Sciatic nerve (tissue), 2 donors: ENCODE results near the gene FAM9C. TPM values are rescaled to one million over a fixed set of nuclear protein-coding genes. Genes with fewer than 3 reads are reported as not detected.
"Not testable (repeated sequence)": the region's sequence is repeated elsewhere in the genome, so short reads cannot be mapped to it uniquely, and the experiment has no call there.

Experiments
- ATAC-seq: fragments of 200-7000 bp; cut with Tn5 transposase; one replicate; pipeline ENCODE4 v1.9.1; 2020; ENCODE audit warnings: mild to moderate bottlenecking, moderate library complexity
- DNase-seq: peaks from one replicate; pipeline ENCODE4 v3.0.0-alpha.2; 2020; ENCODE audit warnings: low spot score
- intact Hi-C: fragments of 100-400 bp; cut with DNase I; formaldehyde crosslinking; loops from one replicate; pipeline ENCODE4 v1.14.2; 2022
- total RNA-seq: library from RNA; stranded (reverse); fragmentation: NEBNext Ultra II Directional; extraction: Animal tissue kit (Norgen Biotek cat#: 25700); gene quantifications from one replicate; pipeline ENCODE4 v1.2.1, GENCODE V29; 2021
- donor health status: DM: no; HTN: no; CAD: no.
- donor health status: DM: no; HTN: no; CAD: no.

The FAM9C gene
- total RNA-seq, 1 donor from 2014 or later = not detected

GRCh38 chrX:13078739-13079444, 34.5 kb upstream of the FAM9C start:
- ATAC-seq (peak; percentile 88), DNase-seq (no peak)
- intact Hi-C loops = no loop called here

- intact Hi-C loops = no loop called here
- ATAC-seq = no peak
Measured at GRCh38 chrX:13077168-13077567, 32.7 kb upstream of the FAM9C start.

GRCh38 chrX:13076176-13076961, 31.9 kb upstream of the FAM9C start:
- DNase-seq (no peak), ATAC-seq (no peak)
- intact Hi-C loops = no loop called here

More at GRCh38 chrX:13077168-13077567, 32.7 kb upstream of the FAM9C start:
- DNase-seq = no peak

DNA sequence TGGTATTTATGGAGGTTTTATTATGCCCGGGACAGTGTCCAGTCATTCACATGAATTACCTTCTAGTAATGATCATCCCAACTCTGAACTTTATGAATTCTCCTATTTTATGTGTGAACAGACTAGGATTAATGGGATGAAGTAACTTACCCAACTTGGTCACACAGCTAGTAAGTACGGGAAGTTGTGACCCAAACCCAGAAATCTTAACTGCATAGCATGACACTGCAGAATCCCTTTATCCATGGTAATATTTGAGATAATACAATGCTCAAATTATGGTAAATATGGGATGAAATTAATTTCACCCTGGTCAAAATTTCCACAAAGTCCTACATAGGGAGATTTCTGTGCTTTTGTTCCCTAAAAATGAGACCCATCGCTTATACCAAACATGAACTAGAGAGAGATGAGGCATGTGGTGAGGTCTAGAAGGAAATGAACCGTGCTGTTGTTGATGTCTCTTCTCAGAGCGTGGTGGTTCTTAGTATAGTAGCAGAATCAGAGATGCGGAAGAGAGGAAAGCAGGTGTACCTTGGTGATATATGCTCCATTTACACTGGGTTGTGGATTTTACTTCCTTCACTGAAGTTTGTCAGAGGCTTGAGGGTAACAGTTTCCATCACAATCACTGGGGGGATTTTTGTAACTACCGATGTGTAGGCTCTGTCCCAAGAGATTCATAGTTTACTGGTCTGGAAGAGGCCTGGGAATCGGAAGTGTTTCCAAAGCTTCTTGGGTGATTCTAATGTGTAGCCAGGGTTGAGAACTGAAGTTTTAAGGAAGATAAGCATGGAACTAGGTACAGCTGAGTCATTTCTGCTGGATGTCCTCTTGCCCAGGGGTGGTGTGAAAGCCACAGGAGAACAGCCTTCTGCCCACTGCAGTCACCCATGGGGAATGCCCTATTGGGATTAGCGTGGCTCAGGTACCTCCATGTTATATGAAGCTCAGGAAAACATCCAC, 30.2 kb upstream of the FAM9C start:
- no peak for ATAC-seq
- DNase-seq = no peak
- intact Hi-C loops = no loop called here

GRCh38 chrX:13069771-13070416, 25.5 kb upstream of the FAM9C start:
- DNase-seq = no peak
- no peak for ATAC-seq
- intact Hi-C loops = no loop called here

DNA sequence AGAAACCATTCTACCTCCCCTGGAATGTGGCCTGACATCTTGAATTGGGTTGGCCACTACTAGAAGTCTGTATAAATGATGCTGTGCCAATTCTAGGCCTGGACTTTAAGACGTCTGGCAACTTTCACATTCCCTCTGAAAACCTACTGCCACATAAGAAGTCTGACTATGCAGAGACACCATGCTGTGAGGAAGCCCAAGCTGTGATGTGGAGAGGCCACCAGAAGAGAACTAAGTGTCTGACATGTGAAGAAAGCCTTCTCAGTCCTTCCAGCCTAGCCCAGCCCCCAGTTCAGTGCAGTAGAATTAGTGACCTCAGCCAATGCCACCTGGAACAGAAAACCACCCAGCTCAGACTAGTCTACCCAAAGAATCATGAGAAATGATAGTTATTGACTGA, 24.2 kb upstream of the FAM9C start:
- no peak for ATAC-seq
- no peak for DNase-seq
- intact Hi-C loops = no loop called here

- intact Hi-C loops = no loop called here
- ATAC-seq = no peak
- DNase-seq = no peak
Measured at GRCh38 chrX:13067773-13068172, 23.4 kb upstream of the FAM9C start.

DNA sequence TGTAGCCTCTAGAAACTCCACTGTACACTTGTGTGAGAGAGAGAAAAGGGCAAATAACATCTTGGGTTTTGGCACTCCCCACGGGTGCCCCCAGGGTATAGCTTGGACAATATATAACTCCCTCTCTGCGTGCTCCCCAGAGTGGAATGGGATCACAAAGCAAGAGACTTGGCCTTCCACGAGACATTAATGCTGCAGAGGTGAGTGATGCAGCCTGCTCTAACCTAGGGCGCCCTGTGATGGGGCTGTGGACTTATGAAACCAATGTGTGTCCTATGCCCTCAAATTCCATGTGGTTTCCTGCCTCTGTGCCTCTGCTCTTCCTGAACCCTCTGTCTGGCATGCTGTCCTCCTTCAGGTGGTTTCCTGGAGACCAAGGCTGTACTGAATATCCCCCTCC, 22.0 kb upstream of the FAM9C start:
- intact Hi-C loops = no loop called here
- DNase-seq = no peak
- ATAC-seq = no peak

DNA sequence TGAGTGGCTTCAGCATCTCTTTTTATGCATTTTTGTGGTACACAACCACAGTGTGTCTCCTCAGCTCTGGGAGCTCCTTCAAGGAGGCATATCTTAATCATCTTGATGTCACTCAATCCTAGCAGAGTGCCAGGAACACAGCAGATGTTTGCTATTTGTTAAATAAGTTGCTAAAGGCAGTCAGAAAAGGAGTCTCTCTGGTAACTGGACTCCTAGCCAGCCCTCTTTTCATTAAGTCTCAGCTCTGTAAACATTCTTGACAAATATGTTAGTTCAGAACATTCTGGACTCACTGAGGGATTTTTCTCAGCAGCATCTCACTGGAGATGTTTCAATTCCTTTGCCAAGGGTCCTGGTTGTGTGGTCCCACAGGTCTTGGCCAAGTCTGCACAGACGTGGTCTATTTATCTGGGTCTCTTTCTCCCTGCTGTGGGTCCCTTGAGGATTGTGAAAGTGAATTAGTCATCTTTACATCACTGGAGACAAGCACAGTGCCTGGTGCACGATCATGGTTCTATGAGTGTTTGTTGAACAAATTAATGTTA, 20.3 kb upstream of the FAM9C start:
- DNase-seq = no peak
- ATAC-seq = peak; percentile 85

DNA sequence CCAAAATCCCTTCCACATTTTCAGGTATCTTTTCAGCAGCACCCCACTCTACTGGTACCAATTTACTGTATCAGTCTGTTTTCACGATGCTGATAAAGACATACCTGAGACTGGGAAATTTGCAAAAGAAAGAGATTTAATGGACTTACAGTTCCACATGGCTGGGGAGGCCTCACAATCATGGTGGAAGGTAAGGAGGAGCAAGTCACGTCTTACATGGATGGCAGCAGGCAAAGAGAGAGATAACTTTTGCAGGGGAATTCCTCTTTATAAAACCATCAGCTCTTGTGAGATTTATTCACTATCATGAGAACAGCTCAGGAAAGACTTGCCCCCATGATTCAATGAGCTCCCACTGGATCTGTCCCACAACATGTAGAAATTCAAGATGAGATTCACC, 18.7 kb upstream of the FAM9C start:
- ATAC-seq, intact Hi-C loops, DNase-seq: not testable (repeated sequence)

More for the DNA sequence above, 20.3 kb upstream of the FAM9C start:
- intact Hi-C loops = no loop called here

GRCh38 chrX:13062331-13062730, 17.9 kb upstream of the FAM9C start:
- ATAC-seq, DNase-seq, intact Hi-C loops: not testable (repeated sequence)

- ATAC-seq, intact Hi-C loops, DNase-seq: not testable (repeated sequence)
Measured at GRCh38 chrX:13061215-13061708, 16.8 kb upstream of the FAM9C start.

DNA sequence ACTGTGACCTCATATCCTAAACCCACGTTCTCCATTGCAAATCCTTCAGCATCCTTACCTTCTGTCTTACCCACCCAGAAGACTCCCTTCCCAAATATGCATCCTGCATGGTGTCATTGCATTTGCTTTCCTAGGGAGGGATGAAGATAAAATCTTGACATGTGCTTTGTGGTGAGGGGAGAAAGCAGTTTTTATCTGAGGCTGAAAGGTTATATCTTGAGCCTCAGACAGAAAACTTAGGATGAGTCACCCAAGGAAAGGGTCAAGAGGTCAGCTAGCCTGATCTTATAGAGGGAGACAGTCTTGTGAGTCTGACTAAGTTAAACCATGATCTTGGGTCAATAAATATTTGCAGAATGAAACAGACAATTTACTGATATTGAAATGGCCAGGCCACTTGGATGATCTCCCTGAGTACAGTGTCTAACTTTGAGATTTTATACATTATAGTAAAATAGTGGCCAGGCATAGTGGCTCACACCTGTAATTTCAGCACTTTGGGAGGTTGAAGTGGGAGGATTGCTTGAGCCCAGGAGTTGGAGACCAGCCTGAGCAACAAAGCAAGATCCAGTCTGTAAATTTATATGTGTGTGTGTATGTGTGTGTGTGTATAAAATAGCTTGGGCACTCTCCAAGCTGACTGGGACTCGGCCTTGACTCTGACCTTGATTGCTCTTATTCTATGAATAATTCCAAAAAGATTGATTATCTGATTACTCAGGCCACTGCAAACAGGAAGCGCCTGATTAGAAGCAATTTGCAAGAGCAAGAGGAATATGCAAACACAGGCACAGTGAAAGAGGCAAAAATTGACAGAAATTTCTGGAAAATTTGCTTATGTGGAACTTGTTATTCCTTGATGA, 15.4 kb upstream of the FAM9C start:
- DNase-seq (no peak), ATAC-seq (no peak)
- intact Hi-C loops = no loop called here

- no peak for ATAC-seq
- intact Hi-C loops = no loop called here
Measured at GRCh38 chrX:13055486-13055885, 11.1 kb upstream of the FAM9C start.

GRCh38 chrX:13053171-13053570, 8.8 kb upstream of the FAM9C start:
- intact Hi-C loops = no loop called here
- ATAC-seq (no peak), DNase-seq (no peak)

More at GRCh38 chrX:13055486-13055885, 11.1 kb upstream of the FAM9C start:
- no peak for DNase-seq

DNA sequence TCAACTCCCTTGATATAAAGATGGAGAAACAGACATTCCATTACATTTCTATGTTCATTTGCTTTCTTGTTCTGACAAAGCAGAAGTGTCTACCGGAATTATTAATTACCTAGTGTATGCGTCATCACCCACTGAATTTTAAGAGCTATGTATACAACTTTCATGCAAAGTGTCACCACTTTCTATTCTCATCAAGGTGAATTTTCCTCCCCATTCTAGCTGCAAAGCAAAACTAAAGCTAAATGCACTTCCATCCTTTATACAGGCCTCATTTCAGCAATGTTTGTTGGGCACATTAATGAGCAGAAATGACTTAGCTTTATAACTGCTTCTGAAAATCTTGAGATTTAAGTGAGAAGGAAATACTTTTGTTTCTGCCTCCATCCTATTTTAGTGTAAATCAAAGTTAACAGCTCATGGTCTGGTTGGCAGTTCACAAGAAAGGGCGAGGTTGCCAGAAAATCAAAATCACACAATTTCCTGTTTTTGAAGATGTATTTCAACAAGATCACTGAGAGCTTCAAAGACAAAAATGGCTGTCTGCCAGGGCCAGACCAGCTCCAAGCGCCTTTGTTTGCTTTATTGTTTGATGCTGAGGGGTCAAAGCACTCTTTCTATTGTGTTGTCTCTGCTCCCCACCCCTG, 7.2 kb upstream of the FAM9C start:
- intact Hi-C loops = no loop called here
- ATAC-seq = no peak
- no peak for DNase-seq

GRCh38 chrX:13051167-13051528, 6.7 kb upstream of the FAM9C start:
- ATAC-seq (no peak), DNase-seq (no peak)
- intact Hi-C loops = no loop called here
